BE2C (cell line): ENCODE measurements around the gene CST8.

Source experiments
- DNase-seq: peaks from one replicate; pipeline ENCODE4 v3.0.0-alpha.2; 2020
- H3K27me3 ChIP-seq: fragments of 250-450 bp; sonication (Bioruptor Pico); 2 replicates; pipeline ENCODE4 v1.5.1; 2020; ENCODE audit warnings: mild to moderate bottlenecking
- H3K36me3 ChIP-seq: fragments of 250-450 bp; sonication (Bioruptor Pico); 2 replicates; pipeline ENCODE4 v1.5.1; 2020; ENCODE audit warnings: mild to moderate bottlenecking
- H3K4me1 ChIP-seq: fragments of 250-450 bp; sonication (Bioruptor Pico); 2 replicates; pipeline ENCODE4 v1.5.1; 2020
- H3K4me3 ChIP-seq: 2 replicates; pipeline ENCODE4 v1.5.1; 2011; ENCODE audit warnings: low read depth, low read length
- H3K9me3 ChIP-seq: fragments of 250-450 bp; sonication (Bioruptor Pico); 2 replicates; pipeline ENCODE4 v1.5.1; 2020
- TF ChIP-seq, protein P1 (sequence below): IDR thresholded peaks from 2 replicates; pipeline ENCODE4 v1.5.1; 2012; ENCODE audit warnings: mild to moderate bottlenecking, low read depth, low read length

Gene CST8

DNA sequence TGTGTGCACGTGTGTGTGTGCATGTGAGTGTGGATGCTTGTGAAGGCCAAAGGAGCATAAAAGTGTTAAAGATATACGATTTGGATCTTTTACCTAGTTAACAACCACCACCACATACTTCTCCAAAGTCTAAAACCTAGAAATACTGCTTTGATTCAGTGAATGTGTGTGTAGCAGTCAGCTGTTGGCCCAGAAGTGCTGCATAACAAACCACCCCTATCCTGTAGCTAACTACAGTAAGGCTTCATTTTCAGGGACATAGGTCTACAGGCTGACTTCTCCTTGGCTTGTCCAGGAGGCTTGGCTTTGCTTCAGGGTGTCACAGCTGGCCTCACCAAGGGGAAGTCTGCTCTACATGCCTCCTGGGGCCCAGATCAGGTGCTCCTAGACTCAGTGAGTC is 2.4 kb upstream of the CST8 start:
- TF ChIP-seq, protein P1, sequence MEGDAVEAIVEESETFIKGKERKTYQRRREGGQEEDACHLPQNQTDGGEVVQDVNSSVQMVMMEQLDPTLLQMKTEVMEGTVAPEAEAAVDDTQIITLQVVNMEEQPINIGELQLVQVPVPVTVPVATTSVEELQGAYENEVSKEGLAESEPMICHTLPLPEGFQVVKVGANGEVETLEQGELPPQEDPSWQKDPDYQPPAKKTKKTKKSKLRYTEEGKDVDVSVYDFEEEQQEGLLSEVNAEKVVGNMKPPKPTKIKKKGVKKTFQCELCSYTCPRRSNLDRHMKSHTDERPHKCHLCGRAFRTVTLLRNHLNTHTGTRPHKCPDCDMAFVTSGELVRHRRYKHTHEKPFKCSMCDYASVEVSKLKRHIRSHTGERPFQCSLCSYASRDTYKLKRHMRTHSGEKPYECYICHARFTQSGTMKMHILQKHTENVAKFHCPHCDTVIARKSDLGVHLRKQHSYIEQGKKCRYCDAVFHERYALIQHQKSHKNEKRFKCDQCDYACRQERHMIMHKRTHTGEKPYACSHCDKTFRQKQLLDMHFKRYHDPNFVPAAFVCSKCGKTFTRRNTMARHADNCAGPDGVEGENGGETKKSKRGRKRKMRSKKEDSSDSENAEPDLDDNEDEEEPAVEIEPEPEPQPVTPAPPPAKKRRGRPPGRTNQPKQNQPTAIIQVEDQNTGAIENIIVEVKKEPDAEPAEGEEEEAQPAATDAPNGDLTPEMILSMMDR, result no peak
- Histone ChIP-seq H3K36me3 (no peaks in the 10 kb centered on the region), H3K27me3 (no peaks in the 10 kb centered on the region), H3K4me3 (no peak overlapping the region), H3K9me3 (no peaks in the 10 kb centered on the region), H3K4me1 (no peaks in the 10 kb centered on the region)
- DNase-seq, result no peak

DNA sequence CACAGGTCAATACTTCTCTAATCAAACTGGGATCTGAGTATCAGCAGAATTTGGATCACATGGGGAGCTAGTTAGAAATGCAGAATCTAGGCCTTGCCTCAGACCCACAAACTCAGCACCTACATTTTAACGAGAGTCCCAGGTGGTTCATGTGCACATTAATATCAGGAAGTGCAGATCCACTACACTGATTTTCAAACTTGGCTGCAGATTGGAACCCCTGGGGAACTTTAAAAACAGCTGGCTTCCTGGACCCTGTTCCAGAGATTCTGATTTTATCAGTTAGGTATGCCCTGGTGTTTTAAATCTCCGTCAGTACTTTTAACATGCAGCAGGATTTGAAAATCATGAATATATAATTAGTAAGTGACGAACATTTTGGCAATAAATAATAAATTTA is 1.9 kb upstream of the CST8 start:
- Histone ChIP-seq H3K36me3 (no peaks in the 10 kb centered on the region), H3K4me3 (no peak overlapping the region), H3K27me3 (no peaks in the 10 kb centered on the region), H3K4me1 (no peaks in the 10 kb centered on the region), H3K9me3 (no peaks in the 10 kb centered on the region)
- TF ChIP-seq, protein P1, result no peak
- DNase-seq, result no peak

DNA sequence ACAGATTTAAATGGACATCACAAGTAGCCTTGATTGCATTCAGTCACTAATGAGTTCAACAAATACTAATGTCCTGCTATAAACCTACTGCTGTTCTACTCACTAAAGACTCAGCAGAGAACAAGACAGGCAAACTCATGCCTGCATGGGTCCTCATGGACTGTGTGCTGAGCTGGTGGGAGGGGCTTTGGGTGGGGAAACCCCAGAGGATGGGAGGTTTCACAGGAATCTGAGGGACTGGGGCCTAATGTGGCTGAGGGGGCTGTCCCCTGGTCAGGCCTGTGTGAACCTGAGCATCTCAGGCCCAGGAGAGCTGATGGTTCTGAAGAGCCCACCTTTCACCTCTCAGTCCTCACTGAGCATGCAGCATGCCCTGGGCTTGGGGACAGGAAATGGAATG is 1.4 kb downstream of the CST8 start:
- no peaks in the 10 kb centered on the region for H3K36me3 ChIP-seq
- TF ChIP-seq, protein P1, result no peak

DNA sequence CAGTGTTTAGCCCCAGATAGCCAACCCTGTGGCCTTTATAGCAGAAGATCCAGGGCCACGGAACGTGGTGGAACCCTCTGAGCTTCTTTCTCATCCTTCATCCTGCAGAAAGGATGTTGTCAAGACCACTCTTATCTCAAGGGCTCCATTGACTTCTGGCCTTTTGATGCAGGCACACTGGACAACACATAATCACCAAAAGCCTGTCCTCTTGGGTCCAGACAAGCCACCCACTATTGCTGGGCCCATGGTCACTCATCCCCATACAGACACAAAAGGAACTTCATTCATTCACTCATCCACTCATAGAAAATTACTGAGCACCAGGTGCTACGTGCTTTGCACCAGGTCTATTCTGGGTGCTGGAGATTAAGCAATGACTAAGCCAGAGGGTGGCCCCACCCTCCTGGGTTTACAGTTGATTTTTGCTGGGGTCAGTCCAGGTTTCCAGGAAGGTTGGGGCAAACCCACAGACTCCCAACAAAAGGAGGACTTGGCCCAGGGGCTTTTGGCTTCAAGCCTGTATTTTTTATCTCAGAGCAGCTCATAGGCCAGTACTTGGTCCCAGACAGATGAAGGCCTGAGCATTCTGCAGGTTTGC is 2.4 kb downstream of the CST8 start:
- no peak for DNase-seq
- Histone ChIP-seq H3K9me3 (no peaks in the 10 kb centered on the region), H3K27me3 (no peaks in the 10 kb centered on the region), H3K4me3 (no peak overlapping the region), H3K36me3 (no peaks in the 10 kb centered on the region), H3K4me1 (no peaks in the 10 kb centered on the region)
- TF ChIP-seq, protein P1, result no peak

More for the DNA sequence above, 1.4 kb downstream of the CST8 start:
- DNase-seq, result no peak
- no peaks in the 10 kb centered on the region for H3K27me3 ChIP-seq
- H3K4me1 ChIP-seq, result no peaks in the 10 kb centered on the region
- no peaks in the 10 kb centered on the region for H3K9me3 ChIP-seq
- no peak overlapping the region for H3K4me3 ChIP-seq

DNA sequence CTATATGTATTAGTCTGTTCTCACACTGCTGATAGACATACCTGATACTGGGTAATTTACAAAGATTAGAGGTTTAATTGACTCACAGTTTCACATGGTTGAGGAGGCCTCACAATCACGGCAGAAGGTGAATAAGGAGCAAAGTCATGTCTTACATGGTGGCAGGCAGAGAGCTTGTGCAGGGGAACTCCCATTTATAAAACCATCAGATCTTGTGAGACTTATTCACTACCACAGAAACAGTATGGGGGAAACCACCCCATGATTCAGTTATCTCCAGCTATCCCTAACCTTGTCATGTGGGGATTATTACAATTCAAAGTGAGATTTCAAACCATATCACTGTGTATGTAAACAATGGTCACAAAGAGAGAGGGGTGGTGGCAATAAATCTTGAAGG is 6.6 kb downstream of the CST8 start:
- H3K4me1 ChIP-seq, result no peaks in the 10 kb centered on the region
- peaks cover 4% of the 10 kb centered on the region for H3K27me3 ChIP-seq
- H3K4me3 ChIP-seq, result no peak overlapping the region
- DNase-seq, result no peak
- no peaks in the 10 kb centered on the region for H3K36me3 ChIP-seq
- TF ChIP-seq, protein P1, result no peak
- no peaks in the 10 kb centered on the region for H3K9me3 ChIP-seq

DNA sequence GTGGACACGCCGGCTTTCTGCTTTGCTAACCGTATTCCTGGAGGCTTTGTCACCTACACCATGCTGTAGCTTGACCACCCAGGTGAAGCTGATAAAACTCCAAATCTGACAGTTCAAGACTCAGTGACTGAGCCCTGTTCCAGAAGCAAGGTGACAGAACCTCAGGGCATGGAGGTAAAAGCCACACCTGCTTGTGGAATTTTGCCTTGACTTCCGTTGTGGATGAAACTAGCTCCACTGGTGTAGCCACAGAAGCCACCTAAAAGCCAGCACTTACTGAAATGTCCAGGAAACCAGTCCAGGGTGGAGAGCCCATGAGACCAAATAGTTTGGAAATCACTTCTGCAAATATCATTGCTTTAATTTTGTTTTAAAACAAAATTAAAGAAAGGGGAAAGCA is 11.0 kb downstream of the CST8 start:
- Histone ChIP-seq H3K4me3 (no peak overlapping the region), H3K9me3 (no peaks in the 10 kb centered on the region), H3K36me3 (no peaks in the 10 kb centered on the region), H3K4me1 (no peaks in the 10 kb centered on the region), H3K27me3 (peaks cover 4% of the 10 kb centered on the region)
- TF ChIP-seq, protein P1, result no peak
- no peak for DNase-seq
